HL-60/S4 treated with phorbol 12-myristate 13-acetate at 8.2 ng/mL for 4 days and 3 days (cell line): ENCODE measurements around the gene TMEM221.
"Not testable (repeated sequence)": the region's sequence is repeated elsewhere in the genome, so short reads cannot be mapped to it uniquely, and the experiment has no call there.

Experiments used
- in situ Hi-C: fragments of 300-500 bp; cut with MboI; formaldehyde crosslinking; loops from 2 replicates; pipeline ENCODE4 v1.15.0; 2022; ENCODE audit warnings: low sequenced_read_pairs

TMEM221 gene

DNA sequence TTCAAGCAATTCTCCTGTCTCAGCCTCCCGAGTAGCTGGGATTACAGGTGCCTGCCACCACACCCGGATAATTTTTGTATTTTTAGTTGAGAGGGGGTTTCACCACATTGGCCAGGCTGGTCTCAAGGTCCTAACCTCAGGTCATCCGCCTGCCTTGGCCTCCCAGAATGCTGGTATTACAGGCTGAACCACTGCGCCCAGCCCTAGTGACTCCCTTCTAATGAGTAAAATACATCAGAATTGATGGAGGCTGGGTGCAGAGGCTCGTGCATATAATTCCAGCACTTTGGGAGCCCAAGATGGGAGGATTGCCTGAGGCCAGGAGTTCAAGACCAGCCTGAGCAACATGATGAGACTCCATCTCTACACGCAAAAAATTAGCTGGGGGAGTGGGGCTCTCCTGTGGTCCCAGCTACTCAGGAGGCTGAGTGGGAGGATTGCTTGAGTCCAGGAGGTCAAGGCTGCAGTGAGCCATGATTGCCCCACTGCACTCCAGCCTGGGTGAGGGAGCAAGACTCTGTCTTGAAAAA lies 26.6 kb upstream of the TMEM221 start:
- in situ Hi-C loops = not testable (repeated sequence)

GRCh38 chr19:17473041-17473440 lies 24.6 kb upstream of the TMEM221 start:
- in situ Hi-C loops = no loop called here

GRCh38 chr19:17471410-17472125 lies 23.1 kb upstream of the TMEM221 start:
- in situ Hi-C loops = no loop called here

DNA sequence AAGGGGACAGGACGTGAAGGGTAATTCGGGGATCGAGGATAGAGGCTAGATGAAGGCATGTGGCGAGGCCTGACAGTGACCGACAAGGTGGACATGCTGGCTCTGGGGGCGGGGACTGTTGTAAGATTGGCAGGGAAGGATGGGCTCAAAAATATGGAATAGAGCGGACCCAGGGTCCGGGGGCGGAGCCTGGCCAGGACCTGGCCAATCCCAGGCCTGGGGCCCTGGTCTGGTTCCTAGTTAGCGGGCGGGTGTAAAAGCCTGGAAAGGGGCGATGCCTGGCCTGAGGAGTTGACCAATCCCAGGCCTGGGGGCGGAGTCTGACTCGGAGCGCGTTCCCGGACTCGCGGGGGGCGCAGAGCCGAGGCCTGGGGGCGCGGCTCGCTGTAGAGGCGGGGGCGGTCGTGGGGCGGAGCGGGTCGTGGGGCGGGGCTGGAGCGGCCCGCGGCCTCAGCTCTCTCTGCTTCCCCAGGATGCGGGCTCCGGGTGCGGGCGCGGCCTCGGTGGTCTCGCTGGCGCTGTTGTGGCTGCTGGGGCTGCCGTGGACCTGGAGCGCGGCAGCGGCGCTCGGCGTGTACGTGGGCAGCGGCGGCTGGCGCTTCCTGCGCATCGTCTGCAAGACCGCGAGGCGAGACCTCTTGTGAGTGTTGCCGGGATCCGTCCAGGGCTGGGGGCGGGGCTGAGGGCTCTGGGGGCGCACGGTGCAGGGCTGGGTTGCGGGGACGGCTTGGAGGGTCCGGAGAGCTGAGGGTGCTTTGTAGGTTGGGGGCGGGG lies 21.8 kb upstream of the TMEM221 start, which contains the start of gene SLC27A1:
SLC27A1 (plus strand) TSS at position 457 of the 774 bp plus-strand sequence; CDS start at position 474, 17 bp downstream.
- in situ Hi-C loops = no loop called here

GRCh38 chr19:17469481-17470067 lies 21.1 kb upstream of the TMEM221 start:
- in situ Hi-C loops = no loop called here

- in situ Hi-C loops = no loop called here
Observed at GRCh38 chr19:17469092-17469480, 20.6 kb upstream of the TMEM221 start.

DNA sequence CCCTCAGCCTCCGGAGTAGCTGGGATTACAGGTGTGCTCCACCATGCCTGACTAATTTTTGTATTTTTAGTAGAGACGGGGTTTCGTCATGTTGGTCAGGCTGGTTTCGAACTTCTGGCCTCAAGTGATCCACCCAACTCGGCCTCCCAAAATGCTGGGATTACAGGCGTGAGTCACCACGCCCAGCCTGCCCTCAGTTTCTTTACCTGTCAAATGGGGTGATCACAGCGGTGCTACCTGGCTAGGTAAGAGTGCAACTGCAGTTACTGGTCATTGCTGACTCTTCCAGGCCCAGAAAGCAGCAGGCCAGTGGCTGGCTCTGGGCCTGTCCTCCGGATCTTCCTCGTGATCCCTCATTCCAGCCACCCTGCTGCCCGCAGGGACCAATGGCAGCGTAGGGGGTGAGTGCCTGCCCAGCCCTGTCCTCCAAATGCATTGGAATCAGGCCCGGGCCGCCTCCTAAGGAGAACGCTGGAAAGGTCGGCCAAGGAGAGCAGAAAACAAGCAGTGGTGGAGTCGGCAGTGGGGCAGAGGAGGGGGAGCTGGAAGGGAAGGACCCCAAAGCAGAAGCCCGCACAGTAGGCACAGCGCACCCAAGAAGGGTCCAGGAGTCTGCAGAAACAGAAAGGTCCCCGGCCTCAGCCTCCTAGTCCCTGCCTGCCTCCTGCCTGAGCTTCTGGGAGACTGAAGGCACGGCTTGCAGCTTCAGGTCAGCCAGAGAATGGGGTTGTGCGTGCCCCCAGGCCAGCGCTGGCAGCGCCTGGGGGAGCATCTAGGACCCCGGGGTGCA lies 20.0 kb upstream of the TMEM221 start:
- in situ Hi-C loops = no loop called here

- in situ Hi-C loops = no loop called here
Observed at GRCh38 chr19:17467471-17468301, 19.2 kb upstream of the TMEM221 start.

DNA sequence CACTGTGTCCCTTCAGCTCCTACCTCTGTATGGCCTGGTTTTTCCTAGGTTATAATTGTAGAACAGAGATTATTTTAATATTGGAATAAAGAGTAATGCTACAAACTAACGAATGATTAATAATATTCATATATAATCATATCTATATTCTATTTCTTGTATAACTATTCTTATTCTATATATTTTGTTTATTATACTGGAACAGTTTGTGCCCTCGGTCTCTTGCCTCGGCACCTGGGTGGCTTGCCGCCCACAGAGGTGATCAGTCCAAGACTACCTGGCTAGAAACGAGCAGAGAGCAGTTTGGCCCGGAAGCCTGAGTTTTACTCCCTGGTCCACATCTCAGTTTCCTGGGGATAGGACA lies 18.0 kb upstream of the TMEM221 start:
- in situ Hi-C loops = no loop called here

DNA sequence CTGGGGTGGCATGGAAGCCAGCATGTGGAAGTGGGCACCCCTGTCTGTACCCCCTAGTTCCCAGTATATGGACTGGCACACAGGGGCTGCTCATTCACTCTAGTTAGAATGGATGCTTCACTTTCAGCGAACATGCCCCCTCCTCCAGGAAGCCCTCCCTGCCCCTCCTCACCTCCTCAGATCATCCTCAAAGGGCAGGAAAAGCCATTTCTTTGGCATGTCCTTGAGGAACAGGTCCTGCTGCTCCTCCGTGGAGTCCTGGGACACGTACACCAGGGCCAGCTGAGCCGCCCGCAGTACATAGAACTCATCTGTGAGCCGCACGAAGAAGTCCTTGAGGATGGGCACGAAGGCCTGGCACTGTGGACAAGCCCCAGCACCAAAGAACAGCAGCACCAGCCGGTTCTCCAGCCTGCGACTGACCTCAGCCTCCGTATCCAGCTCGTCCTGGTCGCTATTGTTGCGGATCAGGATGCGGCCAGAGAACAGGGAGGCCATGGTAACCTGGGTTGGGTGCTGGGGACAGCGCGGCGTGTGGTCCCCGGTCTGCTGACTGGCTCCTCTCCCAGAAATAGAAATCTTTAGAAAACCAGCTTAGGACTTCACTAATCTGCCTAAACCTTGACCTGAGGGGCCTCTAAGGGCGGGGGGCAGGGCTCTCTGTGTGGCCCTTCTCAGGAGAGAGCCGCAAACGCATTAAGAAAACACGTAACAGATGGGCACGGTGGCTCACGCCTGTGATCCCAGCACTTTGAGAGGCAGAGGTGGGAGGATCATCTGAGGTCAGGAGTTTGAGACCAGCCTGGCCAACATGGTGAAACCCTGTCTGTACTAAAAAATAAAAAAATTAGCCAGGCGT lies 12.1 kb upstream of the TMEM221 start, which contains the start of gene NXNL1:
NXNL1 (minus strand) TSS at position 555 of the 859 bp plus-strand sequence; CDS start at position 498, 57 bp downstream.
- in situ Hi-C loops = no loop called here

GRCh38 chr19:17458970-17459369 lies 10.5 kb upstream of the TMEM221 start:
- in situ Hi-C loops = no loop called here

- in situ Hi-C loops = no loop called here
Observed at GRCh38 chr19:17457616-17458015, 9.1 kb upstream of the TMEM221 start.

DNA sequence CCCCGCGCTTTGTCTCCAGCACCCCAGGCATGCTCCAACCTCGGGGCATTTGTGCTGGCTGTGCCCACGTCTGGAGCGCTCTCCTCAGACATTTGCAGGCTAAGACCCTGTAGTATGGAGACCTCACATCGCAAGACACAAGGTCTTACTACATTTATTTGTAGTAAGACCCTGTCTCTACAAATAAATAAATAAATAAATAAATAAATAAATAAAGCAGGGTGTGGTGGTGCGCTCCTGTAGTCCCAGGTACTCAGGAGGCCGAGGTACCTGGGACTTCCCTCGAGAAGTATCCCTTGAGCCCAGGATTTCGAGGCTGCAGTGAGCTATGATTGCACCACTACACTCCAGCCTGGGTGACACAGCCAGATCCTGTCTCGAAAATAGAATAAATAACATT lies 7.7 kb upstream of the TMEM221 start:
- in situ Hi-C loops = no loop called here

GRCh38 chr19:17455308-17456123 lies 7.0 kb upstream of the TMEM221 start:
- in situ Hi-C loops = no loop called here

DNA sequence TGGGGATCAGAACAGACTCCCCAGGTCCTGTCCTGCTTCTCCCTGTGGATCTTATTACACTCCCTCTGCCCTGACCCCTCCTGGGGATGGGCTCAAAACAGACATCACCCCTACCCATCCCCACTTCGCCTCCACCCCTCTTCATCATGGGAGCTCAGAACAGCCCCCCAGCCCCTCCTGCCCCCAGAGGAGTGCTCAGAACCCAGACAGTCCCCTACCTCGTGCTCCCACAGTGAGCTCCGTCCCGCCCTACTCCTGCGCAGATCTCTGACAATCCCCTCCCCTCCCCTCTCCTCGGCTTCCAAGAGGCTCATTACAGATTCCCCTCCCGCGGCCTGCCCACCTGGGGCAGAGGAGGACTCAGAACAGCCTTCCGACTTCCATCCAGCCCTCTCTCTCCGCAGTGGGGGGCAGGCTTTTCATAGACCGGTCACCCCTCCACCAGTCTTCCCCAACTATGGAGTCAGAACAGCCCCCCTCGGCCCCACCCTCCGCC lies 6.2 kb upstream of the TMEM221 start:
- in situ Hi-C loops = no loop called here

DNA sequence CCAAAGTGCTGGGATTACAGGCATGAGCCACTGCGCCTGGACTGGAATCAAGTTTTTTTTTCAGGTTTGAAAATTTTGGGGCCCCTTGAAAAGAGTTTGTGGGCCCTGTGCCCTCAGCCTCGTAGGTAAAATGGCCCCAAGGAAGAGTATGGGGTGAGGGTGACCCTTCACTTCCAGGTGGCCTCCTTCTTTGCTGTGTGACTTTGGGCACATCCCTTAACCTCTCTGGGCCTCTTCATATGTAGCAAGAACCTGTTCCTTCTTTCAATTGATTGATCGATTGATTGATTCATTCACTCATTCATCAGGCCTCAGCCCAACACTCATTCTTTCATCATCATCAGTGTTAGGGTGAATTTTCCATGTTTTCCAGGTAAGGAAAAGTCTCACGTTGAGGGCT lies 3.4 kb upstream of the TMEM221 start:
- in situ Hi-C loops = no loop called here

- in situ Hi-C loops = no loop called here
Observed at GRCh38 chr19:17450264-17451075, 2.0 kb upstream of the TMEM221 start.
